HepG2 (cell line): Measurements from ENCODE around the gene KSR1. TPM values are rescaled to one million over a fixed set of nuclear protein-coding genes. Genes with fewer than 3 reads are reported as not detected.

Source experiments
- ATF7-NPFF ChIP-seq: sonication (generic); formaldehyde crosslinking; IDR thresholded peaks from 2 replicates; pipeline ENCODE4 v1.8.1; 2023; ENCODE audit warnings: mild to moderate bottlenecking, low read depth, missing genetic modification reagents, moderate library complexity
- BHLHE40 ChIP-seq: IDR thresholded peaks from 2 replicates; pipeline ENCODE4 v1.6.1; 2011; ENCODE audit warnings: low read length, improper control_type of control experiment
- CREB1 ChIP-seq, 2 experiments: fragments of 450-650 bp in 1 of 2; IDR thresholded peaks; 2 replicates each; pipeline ENCODE4 v1.6.1; 2016 to 2017; ENCODE audit warnings: control low read depth in 1 of 2, mild to moderate bottlenecking in 1 of 2, missing compliant biosample characterization in 1 of 2, missing genetic modification characterization in 1 of 2
- DR1 ChIP-seq: sonication (generic); formaldehyde crosslinking; IDR thresholded peaks from 2 replicates; pipeline ENCODE4 v1.8.0; 2021; ENCODE audit warnings: mild to moderate bottlenecking, missing genetic modification reagents, inconsistent platforms
- GPN1 ChIP-seq: sonication (generic); formaldehyde crosslinking; IDR thresholded peaks from 2 replicates; pipeline ENCODE4 v1.5.1; 2020; ENCODE audit warnings: missing genetic modification reagents, borderline replicate concordance
- HMGA1 ChIP-seq: sonication (generic); formaldehyde crosslinking; conservative IDR thresholded peaks from 2 replicates; pipeline ENCODE4 v1.4.0; 2020; ENCODE audit warnings: missing genetic modification reagents
- JUN ChIP-seq: sonication (generic); formaldehyde crosslinking; IDR thresholded peaks from 2 replicates; pipeline ENCODE4 v1.4.0; 2020; ENCODE audit warnings: mild to moderate bottlenecking, missing genetic modification reagents
- MED13 ChIP-seq: sonication (generic); formaldehyde crosslinking; IDR thresholded peaks from 2 replicates; pipeline ENCODE4 v1.5.0; 2020; ENCODE audit warnings: missing genetic modification reagents
- NFYB ChIP-seq: sonication (generic); formaldehyde crosslinking; IDR thresholded peaks from 2 replicates; pipeline ENCODE4 v1.4.0; 2020; ENCODE audit warnings: missing genetic modification reagents
- NR2F1 ChIP-seq, 2 experiments: fragments of 450-650 bp in 1 of 2; formaldehyde crosslinking in 1 of 2; IDR thresholded peaks; 2 replicates each; pipeline versions ENCODE4 v1.5.0 to v1.6.1; 2016 to 2020; ENCODE audit warnings: mild to moderate bottlenecking in 1 of 2, missing compliant biosample characterization in 1 of 2, missing genetic modification reagents in 1 of 2, moderate library complexity in 1 of 2
- SMAD1 ChIP-seq: sonication (generic); formaldehyde crosslinking; IDR thresholded peaks from 2 replicates; pipeline ENCODE4 v1.4.0; 2020; ENCODE audit warnings: missing genetic modification reagents, low read depth, mild to moderate bottlenecking, borderline replicate concordance
- SNAI1 ChIP-seq: sonication (generic); formaldehyde crosslinking; IDR thresholded peaks from 2 replicates; pipeline ENCODE4 v1.5.0; 2020; ENCODE audit warnings: mild to moderate bottlenecking, missing genetic modification reagents, borderline replicate concordance
- SOX6 ChIP-seq, 2 experiments: fragments of 450-650 bp in 1 of 2; sonication (generic) in 1 of 2; formaldehyde crosslinking in 1 of 2; IDR thresholded peaks; 2 replicates each; pipeline versions ENCODE4 v1.4.0 to v1.6.1; 2017 to 2020; ENCODE audit warnings: antibody characterized with exemption in 1 of 2, mild to moderate bottlenecking in 1 of 2, missing genetic modification reagents in 1 of 2
- STAG1 ChIP-seq: sonication (generic); formaldehyde crosslinking; IDR thresholded peaks from 2 replicates; pipeline ENCODE4 v1.4.0; 2020; ENCODE audit warnings: missing genetic modification reagents
- SUZ12 ChIP-seq: fragments of 150-350 bp; IDR thresholded peaks from 2 replicates; pipeline ENCODE4 v1.6.1; 2014; ENCODE audit warnings: low read depth, low read length
- TGIF2 ChIP-seq: IDR thresholded peaks from 2 replicates; pipeline ENCODE4 v1.6.1; 2016; ENCODE audit warnings: control low read depth, missing compliant biosample characterization
- THAP11 ChIP-seq: IDR thresholded peaks from 2 replicates; pipeline ENCODE4 v1.6.1; 2016; ENCODE audit warnings: missing biosample characterization, missing genetic modification reagents
- TOE1 ChIP-seq: sonication (generic); formaldehyde crosslinking; IDR thresholded peaks from 2 replicates; pipeline ENCODE4 v1.4.0; 2020; ENCODE audit warnings: mild to moderate bottlenecking, missing genetic modification reagents
- ZFP36L2 ChIP-seq: sonication (generic); formaldehyde crosslinking; IDR thresholded peaks from 2 replicates; pipeline ENCODE4 v1.4.0; 2020; ENCODE audit warnings: missing genetic modification reagents
- ZNF10 ChIP-seq: sonication (generic); formaldehyde crosslinking; IDR thresholded peaks from 2 replicates; pipeline ENCODE4 v1.4.0; 2020; ENCODE audit warnings: mild to moderate bottlenecking, low read depth, missing genetic modification reagents, borderline replicate concordance
- ZNF30 ChIP-seq: sonication (generic); formaldehyde crosslinking; IDR thresholded peaks from 2 replicates; pipeline ENCODE4 v1.5.0; 2020; ENCODE audit warnings: mild to moderate bottlenecking, missing genetic modification reagents
- ZNF550 ChIP-seq: sonication (generic); formaldehyde crosslinking; IDR thresholded peaks from 2 replicates; pipeline ENCODE4 v1.4.0; 2020; ENCODE audit warnings: mild to moderate bottlenecking, missing genetic modification reagents, borderline replicate concordance
- ZNF572 ChIP-seq: sonication (generic); formaldehyde crosslinking; IDR thresholded peaks from 2 replicates; pipeline ENCODE4 v1.5.1; 2020; ENCODE audit warnings: mild to moderate bottlenecking, missing genetic modification reagents
- ZNF605 ChIP-seq: sonication (generic); formaldehyde crosslinking; IDR thresholded peaks from 2 replicates; pipeline ENCODE4 v1.8.0; 2022; ENCODE audit warnings: mild to moderate bottlenecking, missing genetic modification reagents
- ZNF879 ChIP-seq: sonication (generic); formaldehyde crosslinking; IDR thresholded peaks from 2 replicates; pipeline ENCODE4 v1.8.1; 2023; ENCODE audit warnings: missing genetic modification reagents
- ZNF891 ChIP-seq: sonication (generic); formaldehyde crosslinking; IDR thresholded peaks from 2 replicates; pipeline ENCODE4 v1.5.0; 2020; ENCODE audit warnings: mild to moderate bottlenecking, missing genetic modification reagents
- ZSCAN31 ChIP-seq: sonication (generic); formaldehyde crosslinking; IDR thresholded peaks from 2 replicates; pipeline ENCODE4 v1.5.0; 2020; ENCODE audit warnings: low read depth, mild to moderate bottlenecking, missing genetic modification reagents
- polyA plus RNA-seq, 8 experiments: library from polyadenylated mRNA; depleted of rRNA in 3 of 8; stranded (reverse) in 7 of 8; unstranded in 1 of 8; fragments of >200 nt; fragmentation: Illumina TruSeq in 4 of 8; extraction: Trizol in 4 of 8; gene quantifications; 2 replicates each; pipeline versions ENCODE4 v1.2.1 to v1.2.3, GENCODE V29; 2011 to 2016; ENCODE audit warnings: low read depth in 4 of 8, missing spikeins in 1 of 8, mixed read lengths in 1 of 8; ENCODE audit not compliant: insufficient read depth in 1 of 8
- total RNA-seq, 5 experiments: library from RNA; depleted of rRNA; stranded (reverse); fragments of >200 nt; fragmentation: Illumina TruSeq; extraction: Trizol; gene quantifications; 2 replicates each; pipeline ENCODE4 v1.2.3, GENCODE V29; 2016; ENCODE audit warnings: low read depth in 1 of 5
- TF ChIP-seq, protein P1 (sequence below): IDR thresholded peaks from 2 replicates; pipeline ENCODE4 v1.6.1; 2016; ENCODE audit warnings: mild to moderate bottlenecking, missing biosample characterization, missing genetic modification reagents
- TF ChIP-seq, protein P2 (sequence below): IDR thresholded peaks from 2 replicates; pipeline ENCODE4 v1.6.1; 2016; ENCODE audit warnings: low read depth, control low read depth
- TF ChIP-seq, protein P3 (sequence below): sonication (generic); formaldehyde crosslinking; conservative IDR thresholded peaks from 2 replicates; pipeline ENCODE4 v1.8.0; 2022; ENCODE audit warnings: low read depth, missing genetic modification reagents

Gene KSR1
- total and polyA plus RNA-seq, 2 of the 13 experiments (the other 11 are each of a cell fraction or from before 2014, with no cell fraction given), result 10.1 to 16.6 TPM

DNA sequence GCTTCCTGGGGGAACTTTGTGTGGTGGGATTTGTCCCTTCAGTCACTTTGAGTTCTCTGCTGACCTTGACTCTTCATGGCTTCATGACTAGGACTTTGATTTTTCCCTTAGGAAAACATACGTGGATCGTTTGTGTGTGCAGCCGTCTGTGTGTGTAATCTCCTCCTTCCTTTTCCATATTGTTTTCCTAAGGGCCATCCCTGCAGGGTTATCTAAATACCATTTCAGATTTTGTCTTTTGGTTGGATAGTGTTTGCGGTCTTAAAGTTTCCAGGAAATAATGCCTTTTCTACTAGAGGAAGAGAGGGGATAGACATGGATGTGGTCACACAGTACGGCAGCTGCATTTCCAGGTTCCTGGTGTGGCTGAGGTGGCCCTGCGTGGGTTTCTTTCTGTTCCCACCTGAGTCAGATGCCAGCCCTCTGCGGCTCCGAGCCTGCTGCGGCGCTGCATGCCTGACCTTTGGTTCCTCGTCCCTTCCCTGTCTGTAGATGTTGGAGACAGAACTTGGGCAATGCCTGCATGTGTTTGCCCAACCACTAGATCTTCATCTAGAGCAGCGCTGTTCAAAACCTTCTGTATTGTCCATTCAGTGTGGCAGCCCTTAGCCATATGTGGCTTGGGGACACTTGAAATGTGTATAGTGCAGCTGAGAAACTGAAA is 102.7 kb downstream of the KSR1 start (continued):
- peak; percentile 23; the same call in 1 of the 2 replicates for TF ChIP-seq STAG1 (CRISPR knock-in tag)
- TF ChIP-seq ZNF605 (CRISPR knock-in tag), result no peak
- TF ChIP-seq NR2F1 (CRISPR knock-in tag; IDR thresholded peaks at IDR 0.05), result peak; percentile 25 to 36; a peak in 1 of 4 replicates
- TF ChIP-seq TOE1, result no peak
- no peak for TF ChIP-seq ZNF30 (CRISPR knock-in tag)
- TF ChIP-seq ZNF891 (CRISPR knock-in tag), result no peak
- no peak for TF ChIP-seq GPN1 (CRISPR knock-in tag)
- TF ChIP-seq SMAD1 (CRISPR knock-in tag), result no peak
- TF ChIP-seq SOX6 (IDR thresholded peaks at IDR 0.05), result no peak
- peak; percentile 71 for TF ChIP-seq SOX6 (CRISPR knock-in tag; IDR thresholded peaks at IDR 0.05)
- TF ChIP-seq MED13 (CRISPR knock-in tag), result no peak
- no peak for TF ChIP-seq NFYB (CRISPR knock-in tag)
- TF ChIP-seq, protein P1, sequence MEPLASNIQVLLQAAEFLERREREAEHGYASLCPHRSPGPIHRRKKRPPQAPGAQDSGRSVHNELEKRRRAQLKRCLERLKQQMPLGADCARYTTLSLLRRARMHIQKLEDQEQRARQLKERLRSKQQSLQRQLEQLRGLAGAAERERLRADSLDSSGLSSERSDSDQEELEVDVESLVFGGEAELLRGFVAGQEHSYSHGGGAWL (CRISPR knock-in tag), result no peak
- no peak for TF ChIP-seq SNAI1 (CRISPR knock-in tag)
- TF ChIP-seq ZSCAN31 (CRISPR knock-in tag), result 0 out of 2 replicates have a peak, but pooled peaks have one; percentile 51
- no peak for TF ChIP-seq ZNF572 (CRISPR knock-in tag)
- TF ChIP-seq DR1 (CRISPR knock-in tag), result no peak
- TF ChIP-seq, protein P2, sequence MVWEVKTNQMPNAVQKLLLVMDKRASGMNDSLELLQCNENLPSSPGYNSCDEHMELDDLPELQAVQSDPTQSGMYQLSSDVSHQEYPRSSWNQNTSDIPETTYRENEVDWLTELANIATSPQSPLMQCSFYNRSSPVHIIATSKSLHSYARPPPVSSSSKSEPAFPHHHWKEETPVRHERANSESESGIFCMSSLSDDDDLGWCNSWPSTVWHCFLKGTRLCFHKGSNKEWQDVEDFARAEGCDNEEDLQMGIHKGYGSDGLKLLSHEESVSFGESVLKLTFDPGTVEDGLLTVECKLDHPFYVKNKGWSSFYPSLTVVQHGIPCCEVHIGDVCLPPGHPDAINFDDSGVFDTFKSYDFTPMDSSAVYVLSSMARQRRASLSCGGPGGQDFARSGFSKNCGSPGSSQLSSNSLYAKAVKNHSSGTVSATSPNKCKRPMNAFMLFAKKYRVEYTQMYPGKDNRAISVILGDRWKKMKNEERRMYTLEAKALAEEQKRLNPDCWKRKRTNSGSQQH (CRISPR knock-in tag), result 0 out of 2 replicates have a peak, but pooled peaks have one; percentile 29
- TF ChIP-seq BHLHE40, result peak; percentile 58
- peak; percentile 63; the same call in 1 of the 2 replicates for TF ChIP-seq THAP11 (CRISPR knock-in tag)
- TF ChIP-seq ZNF550, result no peak
- no peak for TF ChIP-seq ZNF879
- TF ChIP-seq, protein P3, sequence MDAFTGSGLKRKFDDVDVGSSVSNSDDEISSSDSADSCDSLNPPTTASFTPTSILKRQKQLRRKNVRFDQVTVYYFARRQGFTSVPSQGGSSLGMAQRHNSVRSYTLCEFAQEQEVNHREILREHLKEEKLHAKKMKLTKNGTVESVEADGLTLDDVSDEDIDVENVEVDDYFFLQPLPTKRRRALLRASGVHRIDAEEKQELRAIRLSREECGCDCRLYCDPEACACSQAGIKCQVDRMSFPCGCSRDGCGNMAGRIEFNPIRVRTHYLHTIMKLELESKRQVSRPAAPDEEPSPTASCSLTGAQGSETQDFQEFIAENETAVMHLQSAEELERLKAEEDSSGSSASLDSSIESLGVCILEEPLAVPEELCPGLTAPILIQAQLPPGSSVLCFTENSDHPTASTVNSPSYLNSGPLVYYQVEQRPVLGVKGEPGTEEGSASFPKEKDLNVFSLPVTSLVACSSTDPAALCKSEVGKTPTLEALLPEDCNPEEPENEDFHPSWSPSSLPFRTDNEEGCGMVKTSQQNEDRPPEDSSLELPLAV, result no peak
- TF ChIP-seq ZNF10, result no peak
- TF ChIP-seq CREB1 (IDR thresholded peaks at IDR 0.05), result no peak
- no peak for TF ChIP-seq CREB1 (CRISPR knock-in tag; IDR thresholded peaks at IDR 0.05)
- no peak for TF ChIP-seq JUN
- no peak for TF ChIP-seq ATF7-NPFF (CRISPR knock-in tag)
- TF ChIP-seq HMGA1 (CRISPR knock-in tag), result no peak
- no peak for TF ChIP-seq SUZ12
- TF ChIP-seq ZFP36L2, result no peak
- TF ChIP-seq TGIF2 (CRISPR knock-in tag), result peak; percentile 83; the same call in 1 of the 2 replicates
